MCF 10A (cell line): ENCODE data around the gene GRB2. TPM values are rescaled to one million over a fixed set of nuclear protein-coding genes. Genes with fewer than 3 reads are reported as not detected.
A peak's percentile ranks its signal among the peaks of the same experiment; 100 is the strongest.

Experiments used
- BruUV-seq: library from RNA; stranded (reverse); fragments of 400-500 nt; replicated peaks from 2 replicates; lab custom pipeline; 2021; lab: Mats Ljungman, UMichigan
- CTCF ChIA-PET: fragments of 300-600 bp; sonication (Branson Sonifier 250); formaldehyde crosslinking; extraction: SDS; loops from one replicate; lab custom pipeline; 2021; ENCODE audit warnings: antibody characterized with exemption, inconsistent platforms; lab: Yijun Ruan, JAX
- POLR2A ChIA-PET: fragments of 300-600, 350-650 bp; sonication (Branson Sonifier 250); formaldehyde crosslinking; extraction: SDS; loops from one replicate; lab custom pipeline; 2020; ENCODE audit warnings: antibody characterized with exemption, inconsistent platforms; lab: Yijun Ruan, JAX
- DNase-seq: peaks from one replicate; pipeline ENCODE4 v3.0.0-alpha.2; 2018; ENCODE audit not compliant: unreplicated experiment
- H3K27ac Mint-ChIP-seq: one replicate; pipeline ENCODE4 v1.8.0; 2022; ENCODE audit warnings: mild to moderate bottlenecking, low read depth, mixed read lengths; ENCODE audit not compliant: unreplicated experiment
- H3K27me3 Mint-ChIP-seq: one replicate; pipeline ENCODE4 v1.8.0; 2022; ENCODE audit warnings: mixed read lengths; ENCODE audit not compliant: insufficient read depth, unreplicated experiment
- H3K36me3 Mint-ChIP-seq: one replicate; pipeline ENCODE4 v1.8.0; 2022; ENCODE audit warnings: mild to moderate bottlenecking, moderate library complexity, mixed read lengths; ENCODE audit not compliant: insufficient read depth, unreplicated experiment
- H3K4me1 Mint-ChIP-seq: one replicate; pipeline ENCODE4 v1.8.0; 2022; ENCODE audit warnings: mixed read lengths; ENCODE audit not compliant: insufficient read depth, unreplicated experiment
- H3K4me3 Mint-ChIP-seq: one replicate; pipeline ENCODE4 v1.8.0; 2022; ENCODE audit warnings: mild to moderate bottlenecking, moderate library complexity, mixed read lengths; ENCODE audit not compliant: unreplicated experiment
- H3K9me3 Mint-ChIP-seq: one replicate; pipeline ENCODE4 v1.8.0; 2022; ENCODE audit warnings: mixed read lengths; ENCODE audit not compliant: unreplicated experiment
- intact Hi-C: fragments of 100-400 bp; cut with micrococcal nuclease; formaldehyde crosslinking; loops from 2 replicates; pipeline ENCODE4 v1.14.1; 2022
- microRNA-seq: library from miRNA; unstranded; fragments of <30 nt; microRNA quantifications from one replicate; pipeline ENCODE4 v1.2.0, GENCODE V29; 2022
- total RNA-seq: library from RNA; stranded (reverse); gene quantifications from 2 replicates; pipeline ENCODE4 v1.2.3, GENCODE V29; 2022
- TF ChIP-seq, protein P1 (sequence below): fragments of 200-600 bp; IDR thresholded peaks from one replicate; pipeline ENCODE4 v1.8.0; 2022; ENCODE audit warnings: antibody characterized with exemption, mild to moderate bottlenecking; ENCODE audit not compliant: unreplicated experiment

GRB2 gene
- total RNA-seq, 1 experiment from 2014 or later, result 67.1 TPM

DNA sequence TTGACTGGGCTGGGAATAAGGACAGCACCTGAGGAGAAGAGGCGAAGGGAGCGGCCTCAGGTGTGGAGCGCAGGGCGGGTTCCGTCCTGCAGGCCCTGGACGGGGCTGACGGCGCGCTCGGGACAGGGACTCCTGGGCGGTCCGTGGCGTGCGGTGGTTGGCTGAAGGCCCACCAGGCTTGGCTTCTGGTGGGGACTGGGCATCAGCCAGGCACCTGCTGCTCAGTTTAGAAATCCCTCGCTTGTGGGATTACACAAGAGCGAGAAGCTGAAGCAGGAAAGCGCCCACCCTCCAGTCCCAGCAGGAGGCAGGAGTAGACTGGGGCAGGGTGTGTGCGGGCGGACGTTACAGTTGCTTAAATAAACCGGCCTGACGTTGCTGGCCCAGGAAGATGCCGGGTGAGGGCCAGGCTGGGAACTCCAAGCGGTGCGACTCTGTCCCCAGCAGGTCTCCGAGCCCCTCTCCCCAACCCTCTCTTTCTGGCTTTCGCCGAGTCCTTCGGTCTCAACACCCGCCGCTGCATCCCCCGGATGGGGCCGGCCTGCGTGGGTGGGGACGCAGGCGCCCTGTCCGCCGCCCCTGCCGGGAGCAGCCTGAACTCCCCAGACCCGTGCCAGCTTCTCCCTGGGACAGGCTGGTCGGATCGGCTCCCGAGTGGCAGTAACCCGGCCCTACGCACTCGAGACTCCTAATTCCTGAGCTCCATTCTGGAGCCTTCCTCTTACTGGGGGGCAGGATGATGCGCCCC lies 135.1 kb downstream of the GRB2 start:
- peak; percentile 81 for DNase-seq
- intact Hi-C loops, result loop anchor here (1.0 to 2.0 kb wide), 2 partner anchors 134 to 142 kb away; no protein-coding TSS in a partner anchor
- peak overlapping the region; percentile 63 for H3K27ac Mint-ChIP-seq
- H3K4me3 Mint-ChIP-seq, result peak overlapping the region; percentile 76
- H3K36me3 Mint-ChIP-seq, result peaks cover 34% of the 10 kb centered on the region
- H3K27me3 Mint-ChIP-seq, result no peaks in the 10 kb centered on the region
- no peaks in the 10 kb centered on the region for H3K9me3 Mint-ChIP-seq
- H3K4me1 Mint-ChIP-seq, result peaks cover 23% of the 10 kb centered on the region
- BruUV-seq, result no TSS peak
- ChIA-PET CTCF (interaction anchor here (0.5 to 3.0 kb wide), 25 partner anchors 8 to 605 kb away, joined by 3 to 38 read pairs (median 4); partner anchors contain the start of genes GGA3, MRPS7 and SLC25A19), POLR2A (interaction anchor here (0.6 to 6.8 kb wide), 28 partner anchors 8 to 524 kb away, joined by 3 to 142 read pairs (median 4); partner anchors contain the start of genes FDXR, GGA3, GRB2 and JPT1)
- TF ChIP-seq, protein P1, sequence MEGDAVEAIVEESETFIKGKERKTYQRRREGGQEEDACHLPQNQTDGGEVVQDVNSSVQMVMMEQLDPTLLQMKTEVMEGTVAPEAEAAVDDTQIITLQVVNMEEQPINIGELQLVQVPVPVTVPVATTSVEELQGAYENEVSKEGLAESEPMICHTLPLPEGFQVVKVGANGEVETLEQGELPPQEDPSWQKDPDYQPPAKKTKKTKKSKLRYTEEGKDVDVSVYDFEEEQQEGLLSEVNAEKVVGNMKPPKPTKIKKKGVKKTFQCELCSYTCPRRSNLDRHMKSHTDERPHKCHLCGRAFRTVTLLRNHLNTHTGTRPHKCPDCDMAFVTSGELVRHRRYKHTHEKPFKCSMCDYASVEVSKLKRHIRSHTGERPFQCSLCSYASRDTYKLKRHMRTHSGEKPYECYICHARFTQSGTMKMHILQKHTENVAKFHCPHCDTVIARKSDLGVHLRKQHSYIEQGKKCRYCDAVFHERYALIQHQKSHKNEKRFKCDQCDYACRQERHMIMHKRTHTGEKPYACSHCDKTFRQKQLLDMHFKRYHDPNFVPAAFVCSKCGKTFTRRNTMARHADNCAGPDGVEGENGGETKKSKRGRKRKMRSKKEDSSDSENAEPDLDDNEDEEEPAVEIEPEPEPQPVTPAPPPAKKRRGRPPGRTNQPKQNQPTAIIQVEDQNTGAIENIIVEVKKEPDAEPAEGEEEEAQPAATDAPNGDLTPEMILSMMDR, result peak; percentile 37

DNA sequence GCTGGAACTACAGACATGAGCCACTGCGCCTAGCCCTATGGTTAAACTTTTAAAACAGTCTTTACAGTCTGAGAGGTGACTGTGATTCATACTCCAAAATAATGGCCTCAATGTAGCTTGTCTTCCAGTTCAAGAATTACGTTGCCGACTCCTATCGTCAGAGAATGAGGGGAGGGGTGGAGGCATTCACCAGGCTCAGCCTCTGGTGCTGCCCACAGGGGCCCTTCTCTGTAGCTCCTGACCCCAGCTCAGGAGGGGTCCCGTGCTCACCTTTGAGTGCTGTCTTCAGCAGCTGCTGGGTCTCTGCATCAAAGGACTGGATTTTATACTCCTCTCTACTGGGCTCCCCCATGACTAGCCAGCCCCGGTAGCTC lies 135.6 kb downstream of the GRB2 start:
- CTCF ChIA-PET, result interaction anchor here (0.6 to 3.0 kb wide), 12 partner anchors 9 to 356 kb away, joined by 3 to 38 read pairs (median 4); partner anchors contain the start of genes GGA3, MRPS7 and SLC25A19
- DNase-seq, result no peak
- Mint-ChIP-seq H3K27me3 (no peaks in the 10 kb centered on the region), H3K36me3 (peaks cover 36% of the 10 kb centered on the region), H3K9me3 (no peaks in the 10 kb centered on the region), H3K4me1 (peaks cover 23% of the 10 kb centered on the region), H3K4me3 (peak overlapping the region; percentile 76), H3K27ac (peak overlapping the region; percentile 63)
- TF ChIP-seq, protein P1, result no peak
- intact Hi-C loops, result loop anchor here (1.0 to 2.0 kb wide), 2 partner anchors 134 to 143 kb away; no protein-coding TSS in a partner anchor
- no TSS peak for BruUV-seq
- POLR2A ChIA-PET, result interaction anchor here (0.6 to 6.8 kb wide), 21 partner anchors 8 to 525 kb away, joined by 3 to 142 read pairs (median 5); partner anchors contain the start of genes GGA3, GRB2, MRPS7 and NUP85

Small RNA genes lying within 50 kb of the gene (microRNA-seq; reads per million reads assigned to microRNA genes)
- gene MIR3678, result not detected

Other genes starting within 250 kb of the GRB2 start
- gene SUMO2, start 222.7 kb downstream of the GRB2 start, total RNA-seq, result 186 and 194 TPM in 2 replicates
- 42.3 and 49.2 TPM in 2 replicates for gene NUP85, start 200.0 kb downstream of the GRB2 start, total RNA-seq
- 32.7 and 39.5 TPM in 2 replicates for gene GGA3, start 144.1 kb downstream of the GRB2 start, total RNA-seq
- gene MRPS7, start 143.8 kb downstream of the GRB2 start, total RNA-seq, result 73.9 and 75.0 TPM in 2 replicates
- 23.3 and 29.6 TPM in 2 replicates for gene MIF4GD, start 134.4 kb downstream of the GRB2 start, total RNA-seq
- gene SLC25A19, start 116.2 kb downstream of the GRB2 start, total RNA-seq, result 14.8 and 22.6 TPM in 2 replicates
- 42.8 and 46.5 TPM in 2 replicates for gene TMEM94, start 51.0 kb upstream of the GRB2 start, total RNA-seq
- 19.2 and 19.8 TPM in 2 replicates for gene CASKIN2, start 109.9 kb upstream of the GRB2 start, total RNA-seq
- gene TSEN54, start 110.8 kb upstream of the GRB2 start, total RNA-seq, result 13.3 and 15.6 TPM in 2 replicates
- gene LLGL2, start 120.0 kb upstream of the GRB2 start, total RNA-seq, result 19.8 and 21.2 TPM in 2 replicates
- 10.9 and 16.9 TPM in 2 replicates for gene MYO15B, start 182.1 kb upstream of the GRB2 start, total RNA-seq
- 0.09 TPM in 1 of 2 replicates, not detected in the other for gene SMIM5, start 227.8 kb upstream of the GRB2 start, total RNA-seq